Neural cell (in vitro differentiated cells): ENCODE measurements around the gene APP. TPM values are rescaled to one million over a fixed set of nuclear protein-coding genes. Genes with fewer than 3 reads are reported as not detected.

ENCODE experiments used
- H2AFZ ChIP-seq: fragments of 200-600, 300-800 bp; sonication (generic), shearing (Covaris generic); 2 replicates; pipeline ENCODE4 v1.6.0; 2014; ENCODE audit warnings: low read depth, mild to moderate bottlenecking, antibody characterized with exemption, low read length, moderate library complexity
- H3F3A ChIP-seq: fragments of 200-600 bp; shearing (Covaris generic); 2 replicates; pipeline ENCODE4 v1.6.1; 2016; ENCODE audit warnings: mild to moderate bottlenecking, moderate library complexity, mixed read lengths, antibody characterized with exemption, low read length; ENCODE audit not compliant: insufficient read depth, poor library complexity, severe bottlenecking
- H3K27ac ChIP-seq: fragments of 200-600, 300-800 bp; sonication (generic), shearing (Covaris generic); 2 replicates; pipeline ENCODE4 v1.5.1; 2014; ENCODE audit warnings: mild to moderate bottlenecking, low read length, moderate library complexity
- H3K27me3 ChIP-seq: fragments of 300-800, 200-600 bp; sonication (generic), shearing (Covaris generic); 2 replicates; pipeline ENCODE4 v1.6.0; 2014; ENCODE audit warnings: mild to moderate bottlenecking, low read depth, low read length, moderate library complexity; ENCODE audit not compliant: insufficient read depth
- H3K36me3 ChIP-seq: fragments of 300-800, 200-600 bp; sonication (generic), shearing (Covaris generic); 2 replicates; pipeline ENCODE4 v1.5.1; 2014; ENCODE audit warnings: mild to moderate bottlenecking, antibody characterized with exemption, low read length, moderate library complexity; ENCODE audit not compliant: insufficient read depth
- H3K4me2 ChIP-seq: fragments of 300-800, 200-600 bp; sonication (generic), shearing (Covaris generic); 2 replicates; pipeline ENCODE4 v1.6.0; 2014; ENCODE audit warnings: mild to moderate bottlenecking, low read length
- H3K4me3 ChIP-seq: fragments of 300-800, 200-600 bp; sonication (generic), shearing (Covaris generic); 2 replicates; pipeline ENCODE4 v1.5.1; 2014; ENCODE audit warnings: mild to moderate bottlenecking, low read length, moderate library complexity
- H3K79me2 ChIP-seq: fragments of 200-600 bp; shearing (Covaris generic); replicated peaks from 2 replicates; pipeline ENCODE4 v1.6.0; 2014; ENCODE audit warnings: mild to moderate bottlenecking, low read length, moderate library complexity; ENCODE audit not compliant: insufficient read depth
- H3K9ac ChIP-seq: fragments of 300-800, 200-600 bp; sonication (generic), shearing (Covaris generic); 2 replicates; pipeline ENCODE4 v1.6.1; 2016; ENCODE audit warnings: mild to moderate bottlenecking, low read length, mixed read lengths
- H3K9me2 ChIP-seq: fragments of 200-600 bp; shearing (Covaris generic); 2 replicates; pipeline ENCODE4 v1.6.1; 2016; ENCODE audit warnings: mild to moderate bottlenecking, low read length, mixed read lengths; ENCODE audit not compliant: insufficient read depth
- H3K9me3 ChIP-seq: fragments of 200-600, 300-800 bp; sonication (generic), shearing (Covaris generic); 2 replicates; pipeline ENCODE4 v1.6.1; 2016; ENCODE audit warnings: mild to moderate bottlenecking, mixed run types, low read length, moderate library complexity, mixed read lengths
- H4K20me1 ChIP-seq: fragments of 200-600 bp; shearing (Covaris generic); 2 replicates; pipeline ENCODE4 v1.6.1; 2016; ENCODE audit warnings: mild to moderate bottlenecking, mixed run types; ENCODE audit not compliant: insufficient read depth
- CTCF ChIP-seq: fragments of 450-650 bp; IDR thresholded peaks from 2 replicates; pipeline ENCODE4 v1.5.1; 2014; ENCODE audit warnings: antibody characterized with exemption, mild to moderate bottlenecking, moderate library complexity; ENCODE audit not compliant: poor library complexity, severe bottlenecking
- EP300 ChIP-seq: fragments of 450-650 bp; conservative IDR thresholded peaks from 2 replicates; pipeline ENCODE4 v1.6.1; 2014; ENCODE audit warnings: antibody characterized with exemption, mild to moderate bottlenecking, moderate library complexity; ENCODE audit not compliant: poor library complexity, severe bottlenecking
- EZH2 ChIP-seq: fragments of 200-600, 300-800 bp; shearing (Covaris generic), sonication (generic); IDR thresholded peaks from 2 replicates; pipeline ENCODE4 v1.6.1; 2014; ENCODE audit warnings: antibody characterized with exemption, low read length, borderline replicate concordance, mild to moderate bottlenecking; ENCODE audit not compliant: insufficient read depth, poor library complexity, severe bottlenecking
- MXI1 ChIP-seq: fragments of 450-650 bp; conservative IDR thresholded peaks from 2 replicates; pipeline ENCODE4 v1.6.1; 2014; ENCODE audit warnings: antibody characterized with exemption, mild to moderate bottlenecking; ENCODE audit not compliant: poor library complexity, severe bottlenecking
- POLR2AphosphoS5 ChIP-seq: IDR thresholded peaks from 2 replicates; pipeline ENCODE4 v1.6.1; 2012
- RAD21 ChIP-seq: fragments of 450-650 bp; conservative IDR thresholded peaks from 2 replicates; pipeline ENCODE4 v1.6.1; 2014; ENCODE audit warnings: antibody characterized with exemption, mild to moderate bottlenecking, moderate library complexity
- REST ChIP-seq: IDR thresholded peaks from 2 replicates; pipeline ENCODE4 v1.6.1; 2012; ENCODE audit warnings: borderline replicate concordance
- SMC3 ChIP-seq: fragments of 450-650 bp; conservative IDR thresholded peaks from 2 replicates; pipeline ENCODE4 v1.6.1; 2014; ENCODE audit warnings: antibody characterized with exemption, mild to moderate bottlenecking, moderate library complexity; ENCODE audit not compliant: poor library complexity
- TAF1 ChIP-seq: IDR thresholded peaks from 2 replicates; pipeline ENCODE4 v1.6.1; 2012; ENCODE audit warnings: low read depth
- polyA plus RNA-seq: library from polyadenylated mRNA; depleted of rRNA; stranded (reverse); fragments of >200 nt; gene quantifications from 2 replicates; pipeline ENCODE4 v1.2.3, GENCODE V29; 2014

Gene APP
- polyA plus RNA-seq, 1 donor from 2014 or later = 470 TPM

- no peak overlapping the region for H3K4me2 ChIP-seq
- no peaks in the 10 kb centered on the region for H3K36me3 ChIP-seq
- H3K79me2 ChIP-seq = no peaks in the 10 kb centered on the region
- H3K9ac ChIP-seq = no peak overlapping the region
- no peaks in the 10 kb centered on the region for H4K20me1 ChIP-seq
- H3K4me3 ChIP-seq = no peak overlapping the region
- H3F3A ChIP-seq = no peaks in the 10 kb centered on the region
- H2AFZ ChIP-seq = no peak overlapping the region
- no peaks in the 10 kb centered on the region for H3K27me3 ChIP-seq
- no peaks in the 10 kb centered on the region for H3K9me2 ChIP-seq
- H3K27ac ChIP-seq = no peak overlapping the region
- no peak for TF ChIP-seq REST
- no peak for TF ChIP-seq TAF1
- TF ChIP-seq MXI1 = no peak
- no peak for TF ChIP-seq EZH2
- TF ChIP-seq CTCF = no peak
- TF ChIP-seq SMC3 = no peak
- no peak for TF ChIP-seq POLR2AphosphoS5
- TF ChIP-seq EP300 = no peak
- no peak for TF ChIP-seq RAD21
- H3K9me3 ChIP-seq = no peaks in the 10 kb centered on the region
Observed at GRCh38 chr21:26199456-26199855, 28.9 kb upstream of the APP start.

DNA sequence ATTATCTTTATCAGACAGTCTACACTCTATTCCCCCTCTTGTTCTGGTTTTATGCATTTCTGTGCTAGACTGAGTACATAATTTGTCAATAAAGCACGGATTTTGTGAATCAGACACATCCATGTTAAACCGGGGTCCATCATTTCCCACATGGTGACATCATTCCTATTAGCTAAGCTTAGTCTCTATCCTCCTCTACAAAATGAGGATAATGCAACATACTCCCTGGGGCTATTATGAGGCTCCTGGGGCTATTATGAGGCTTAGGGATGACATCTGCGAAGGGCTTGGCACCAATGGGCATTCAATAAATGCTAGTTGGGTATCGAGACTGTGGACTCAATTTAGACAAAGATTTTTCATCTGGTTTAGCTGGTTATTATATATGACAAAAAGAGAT is 25.1 kb upstream of the APP start:
- Histone ChIP-seq H2AFZ (no peak overlapping the region), H4K20me1 (no peaks in the 10 kb centered on the region), H3K79me2 (no peaks in the 10 kb centered on the region), H3K9ac (no peak overlapping the region), H3K4me3 (no peak overlapping the region), H3F3A (no peaks in the 10 kb centered on the region), H3K9me2 (no peaks in the 10 kb centered on the region), H3K36me3 (no peaks in the 10 kb centered on the region), H3K27ac (no peak overlapping the region), H3K4me2 (no peak overlapping the region), H3K9me3 (no peaks in the 10 kb centered on the region), H3K27me3 (no peaks in the 10 kb centered on the region)
- TF ChIP-seq TAF1 (no peak), MXI1 (no peak), SMC3 (no peak), EZH2 (no peak), REST (no peak), EP300 (no peak), RAD21 (no peak), CTCF (no peak), POLR2AphosphoS5 (no peak)
